HEK293 (cell line): ENCODE data around the gene OTX1.

Experiments
- CTCF ChIA-PET: fragments of 350-600 bp; formaldehyde crosslinking; extraction: SDS; loops from one replicate; lab custom pipeline; 2021; ENCODE audit warnings: antibody characterized with exemption; lab: Yijun Ruan, JAX
- POLR2A ChIA-PET: fragments of 300-600 bp; formaldehyde crosslinking; extraction: SDS; loops from one replicate; lab custom pipeline; 2020; ENCODE audit warnings: antibody characterized with exemption, inconsistent platforms; lab: Yijun Ruan, JAX
- H3K27ac ChIP-seq: fragments of 200-500 bp; sonication (Bioruptor generic); 2 replicates; pipeline ENCODE4 v1.5.1; 2014; ENCODE audit warnings: low read depth, low read length, control low read depth, inconsistent platforms; ENCODE audit errors: extremely low read depth
- H3K36me3 ChIP-seq, 2 experiments: fragments of 200-500 bp in 1 of 2; sonication (Bioruptor generic) in 1 of 2; 1 replicate in 1 of 2; 2 replicates in 1 of 2; pipeline ENCODE4 v1.5.1; 2014 to 2017; ENCODE audit warnings: inconsistent platforms in 2 of 2, low read length in 2 of 2; ENCODE audit not compliant: control insufficient read depth in 2 of 2, insufficient read depth in 1 of 2
- H3K4me1 ChIP-seq: fragments of 200-500 bp; sonication (Bioruptor generic); 2 replicates; pipeline ENCODE4 v1.5.1; 2014; ENCODE audit warnings: mild to moderate bottlenecking, low read length, inconsistent platforms; ENCODE audit not compliant: control insufficient read depth, insufficient read depth
- H3K4me3 ChIP-seq: 2 replicates; pipeline ENCODE4 v1.5.1; 2011; ENCODE audit warnings: low read depth, mild to moderate bottlenecking, control low read depth, low read length, moderate library complexity
- H3K9me3 ChIP-seq: fragments of 200-500 bp; sonication (Bioruptor generic); 2 replicates; pipeline ENCODE4 v1.5.1; 2014; ENCODE audit warnings: low read depth, low read length, inconsistent platforms; ENCODE audit not compliant: control insufficient read depth, insufficient read depth
- GLI4 ChIP-seq: fragments of 450-650 bp; formaldehyde crosslinking; IDR thresholded peaks from 2 replicates; pipeline ENCODE4 v1.5.1; 2016; ENCODE audit warnings: missing biosample characterization, missing genetic modification characterization
- GLIS1 ChIP-seq: fragments of 450-650 bp; formaldehyde crosslinking; IDR thresholded peaks from 2 replicates; pipeline ENCODE4 v1.5.1; 2016; ENCODE audit warnings: missing biosample characterization, missing genetic modification characterization
- KLF17 ChIP-seq: fragments of 450-650 bp; formaldehyde crosslinking; IDR thresholded peaks from 2 replicates; pipeline ENCODE4 v1.5.1; 2016; ENCODE audit warnings: missing biosample characterization, missing genetic modification characterization
- PRDM4 ChIP-seq: fragments of 450-650 bp; formaldehyde crosslinking; IDR thresholded peaks from 2 replicates; pipeline ENCODE4 v1.5.1; 2017; ENCODE audit warnings: missing biosample characterization, missing genetic modification characterization
- REPIN1 ChIP-seq: fragments of 450-650 bp; formaldehyde crosslinking; IDR thresholded peaks from 2 replicates; pipeline ENCODE4 v1.5.1; 2017; ENCODE audit warnings: missing biosample characterization, missing genetic modification characterization, low read depth
- WT1 ChIP-seq: fragments of 450-650 bp; formaldehyde crosslinking; IDR thresholded peaks from 2 replicates; pipeline ENCODE4 v1.5.1; 2016; ENCODE audit warnings: missing biosample characterization, missing genetic modification characterization
- ZBTB17 ChIP-seq: fragments of 450-650 bp; formaldehyde crosslinking; IDR thresholded peaks from 2 replicates; pipeline ENCODE4 v1.5.1; 2016; ENCODE audit warnings: missing biosample characterization, missing genetic modification characterization
- ZBTB48 ChIP-seq: fragments of 450-650 bp; formaldehyde crosslinking; IDR thresholded peaks from 2 replicates; pipeline ENCODE4 v1.5.1; 2016; ENCODE audit warnings: missing biosample characterization, missing genetic modification characterization
- ZFP3 ChIP-seq: fragments of 450-650 bp; formaldehyde crosslinking; IDR thresholded peaks from 2 replicates; pipeline ENCODE4 v1.5.1; 2016; ENCODE audit warnings: low read depth, missing biosample characterization, missing genetic modification characterization
- ZNF112 ChIP-seq: fragments of 450-650 bp; formaldehyde crosslinking; IDR thresholded peaks from 2 replicates; pipeline ENCODE4 v1.5.0; 2017; ENCODE audit warnings: missing biosample characterization, missing genetic modification characterization
- ZNF18 ChIP-seq: fragments of 450-650 bp; formaldehyde crosslinking; IDR thresholded peaks from 2 replicates; pipeline ENCODE4 v1.5.1; 2016; ENCODE audit warnings: missing biosample characterization, missing genetic modification characterization
- ZNF211 ChIP-seq: fragments of 450-650 bp; formaldehyde crosslinking; IDR thresholded peaks from 2 replicates; pipeline ENCODE4 v1.5.1; 2016; ENCODE audit warnings: low read depth, missing biosample characterization, missing genetic modification characterization
- ZNF324 ChIP-seq: fragments of 450-650 bp; formaldehyde crosslinking; IDR thresholded peaks from 2 replicates; pipeline ENCODE4 v1.5.1; 2016; ENCODE audit warnings: missing biosample characterization, missing genetic modification characterization
- ZNF404 ChIP-seq: fragments of 450-650 bp; formaldehyde crosslinking; IDR thresholded peaks from 2 replicates; pipeline ENCODE4 v1.5.1; 2017; ENCODE audit warnings: missing biosample characterization, missing genetic modification characterization
- ZNF433 ChIP-seq: fragments of 450-650 bp; formaldehyde crosslinking; IDR thresholded peaks from 2 replicates; pipeline ENCODE4 v1.5.1; 2016; ENCODE audit warnings: missing biosample characterization, missing genetic modification characterization, low read depth
- ZNF623 ChIP-seq: fragments of 450-650 bp; formaldehyde crosslinking; IDR thresholded peaks from 2 replicates; pipeline ENCODE4 v1.5.1; 2016; ENCODE audit warnings: missing biosample characterization, missing genetic modification characterization
- ZNF645 ChIP-seq: fragments of 450-650 bp; formaldehyde crosslinking; IDR thresholded peaks from 2 replicates; pipeline ENCODE4; 2016; ENCODE audit warnings: missing biosample characterization, missing genetic modification characterization
- ZSCAN30 ChIP-seq: fragments of 450-650 bp; IDR thresholded peaks from 2 replicates; pipeline ENCODE4 v1.5.1; 2018; ENCODE audit warnings: missing biosample characterization, mild to moderate bottlenecking, missing genetic modification characterization, moderate library complexity

OTX1 gene

GRCh38 chr2:63044362-63045327 lies 6.0 kb upstream of the OTX1 start:
- POLR2A ChIA-PET, result no interaction called here
- Histone ChIP-seq H3K27ac (no peak overlapping the region), H3K4me3 (no peak overlapping the region), H3K36me3 (no peaks in the 10 kb centered on the region), H3K9me3 (no peaks in the 10 kb centered on the region), H3K4me1 (peaks cover 11% of the 10 kb centered on the region)
- no peak for TF ChIP-seq ZNF433 (tag by site-specific recombination)
- TF ChIP-seq ZNF18, result 0 out of 2 replicates have a peak, but pooled peaks have one; percentile 15
- CTCF ChIA-PET, result interaction anchor here (0.7 kb wide), 1 partner anchor 21 kb away, joined by 3 read pairs; no protein-coding TSS in a partner anchor

- CTCF ChIA-PET, result no interaction called here
- TF ChIP-seq ZNF211 (tag by site-specific recombination) (no peak), ZBTB48 (no peak), ZNF112 (tag by site-specific recombination) (no peak), ZBTB17 (no peak), KLF17 (tag by site-specific recombination) (no peak), ZFP3 (no peak), PRDM4 (tag by site-specific recombination) (no peak), GLI4 (tag by site-specific recombination) (no peak), REPIN1 (tag by site-specific recombination) (no peak), ZNF324 (tag by site-specific recombination) (no peak), ZNF404 (tag by site-specific recombination) (no peak), WT1 (tag by site-specific recombination) (no peak), ZNF623 (tag by site-specific recombination) (no peak), ZSCAN30 (no peak), GLIS1 (tag by site-specific recombination) (no peak), ZNF645 (tag by site-specific recombination) (no peak)
- no peaks in the 10 kb centered on the region for H3K36me3 ChIP-seq
- no peak overlapping the region for H3K4me3 ChIP-seq
- no peaks in the 10 kb centered on the region for H3K9me3 ChIP-seq
- no peak overlapping the region for H3K27ac ChIP-seq
- POLR2A ChIA-PET, result no interaction called here
- H3K4me1 ChIP-seq, result peaks cover 9% of the 10 kb centered on the region
Measured at GRCh38 chr2:63046552-63046951, 4.1 kb upstream of the OTX1 start.
